BJ (cell line): ENCODE results near the gene APCDD1L. TPM values are rescaled to one million over a fixed set of nuclear protein-coding genes. Genes with fewer than 3 reads are reported as not detected.

ENCODE experiments used
- CTCF ChIA-PET: fragments of 350-600 bp; formaldehyde crosslinking; extraction: SDS; loops from one replicate; lab custom pipeline; 2021; ENCODE audit warnings: antibody characterized with exemption, inconsistent platforms; lab: Yijun Ruan, JAX
- POLR2A ChIA-PET: fragments of 300-600 bp; sonication (Branson Sonifier 250); formaldehyde crosslinking; extraction: SDS; loops from one replicate; lab custom pipeline; 2021; ENCODE audit warnings: antibody characterized with exemption; lab: Charles Lee
- DNase-seq: peaks from one replicate; pipeline ENCODE4 v3.0.0-alpha.2; 2011; ENCODE audit warnings: low read depth
- H3K27me3 ChIP-seq: 2 replicates; pipeline ENCODE4 v1.6.0; 2011; ENCODE audit warnings: low read length; ENCODE audit not compliant: control insufficient read depth, insufficient read depth
- H3K36me3 ChIP-seq: 2 replicates; pipeline ENCODE4 v1.5.1; 2011; ENCODE audit warnings: low read length; ENCODE audit not compliant: control insufficient read depth, insufficient read depth
- H3K4me3 ChIP-seq: 2 replicates; pipeline ENCODE4 v1.5.1; 2011; ENCODE audit warnings: low read depth, mild to moderate bottlenecking, control low read depth, low read length
- CTCF ChIP-seq: IDR thresholded peaks from 2 replicates; pipeline ENCODE4 v1.5.1; 2011; ENCODE audit warnings: low read depth, mild to moderate bottlenecking, control low read depth, inconsistent platforms, low read length, moderate library complexity; ENCODE audit not compliant: insufficient read depth
- polyA plus RNA-seq: library from polyadenylated mRNA; depleted of rRNA; stranded (reverse); fragments of >200 nt; gene quantifications from 2 replicates; pipeline ENCODE4 v1.2.3, GENCODE V29; 2011

The APCDD1L gene
- polyA plus RNA-seq, 1 experiment = 2.5 TPM

GRCh38 chr20:58556961-58557360 lies 41.8 kb upstream of the APCDD1L start:
- H3K36me3 ChIP-seq = no peaks in the 10 kb centered on the region
- no peak for DNase-seq
- H3K4me3 ChIP-seq = no peak overlapping the region
- CTCF ChIA-PET = interaction anchor here (1.0 to 1.2 kb wide), 2 partner anchors 8 to 9 kb away, joined by 3 read pairs; no protein-coding TSS in a partner anchor
- no peak for TF ChIP-seq CTCF
- no peaks in the 10 kb centered on the region for H3K27me3 ChIP-seq
- POLR2A ChIA-PET = interaction anchor here (0.7 kb wide), 1 partner anchor 344 kb away, joined by 3 read pairs; no protein-coding TSS in a partner anchor

- H3K4me3 ChIP-seq = no peak overlapping the region
- peak; percentile 49 for DNase-seq
- H3K36me3 ChIP-seq = no peaks in the 10 kb centered on the region
- CTCF ChIA-PET = no interaction called here
- POLR2A ChIA-PET = no interaction called here
- H3K27me3 ChIP-seq = no peaks in the 10 kb centered on the region
- TF ChIP-seq CTCF = no peak
These were observed 40.0 kb upstream of the APCDD1L start for GRCh38 chr20:58555078-58555765.

DNA sequence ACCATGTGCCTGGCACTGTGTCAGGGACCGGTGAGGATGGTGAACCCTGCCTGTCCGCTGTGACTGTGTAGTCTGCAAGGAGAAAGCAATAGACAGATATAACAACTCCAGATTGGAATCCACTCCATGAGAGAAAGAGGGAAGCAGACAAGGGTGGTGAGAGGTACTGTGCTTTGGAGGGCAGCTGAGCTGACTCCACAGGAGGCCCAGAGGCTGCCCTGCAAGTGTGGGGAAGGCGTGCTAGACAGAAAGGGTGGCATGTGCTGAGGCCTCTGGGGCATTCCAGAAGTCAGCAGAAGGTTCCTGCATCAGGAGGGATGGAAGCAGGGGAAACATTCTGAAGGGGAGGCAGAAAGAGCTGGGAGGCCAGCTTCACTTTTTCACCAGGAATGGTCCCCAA lies 39.3 kb upstream of the APCDD1L start:
- DNase-seq = no peak
- Histone ChIP-seq H3K36me3 (no peaks in the 10 kb centered on the region), H3K4me3 (no peak overlapping the region), H3K27me3 (no peaks in the 10 kb centered on the region)
- ChIA-PET POLR2A (no interaction called here), CTCF (interaction anchor here (0.6 kb wide), 1 partner anchor 26 kb away, joined by 4 read pairs; no protein-coding TSS in a partner anchor)
- no peak for TF ChIP-seq CTCF

DNA sequence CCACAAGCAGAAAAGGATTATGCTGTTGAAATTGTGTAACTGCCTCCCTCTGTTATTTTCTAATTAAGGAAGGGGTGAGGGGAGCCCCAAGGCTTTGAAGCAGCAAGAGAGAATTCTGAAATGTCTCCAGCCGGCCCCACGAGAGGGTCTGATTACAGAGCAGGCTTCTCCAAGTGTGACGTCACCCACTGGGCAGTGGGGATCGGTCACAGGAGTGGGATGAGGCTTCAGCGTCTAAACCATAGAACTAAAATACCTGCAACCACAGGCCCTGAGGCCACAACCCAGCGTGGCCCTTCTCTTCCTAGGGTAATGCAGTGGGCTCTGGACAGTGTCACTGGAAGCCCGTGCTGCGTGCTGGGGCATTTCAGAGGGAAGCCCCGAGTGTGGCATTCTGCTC lies 38.6 kb upstream of the APCDD1L start:
- Histone ChIP-seq H3K4me3 (no peak overlapping the region), H3K27me3 (no peaks in the 10 kb centered on the region), H3K36me3 (no peaks in the 10 kb centered on the region)
- CTCF ChIA-PET = interaction anchor here (0.6 to 1.2 kb wide), 2 partner anchors 26 to 67 kb away, joined by 3 to 4 read pairs; no protein-coding TSS in a partner anchor
- no peak for DNase-seq
- POLR2A ChIA-PET = no interaction called here
- TF ChIP-seq CTCF = no peak

DNA sequence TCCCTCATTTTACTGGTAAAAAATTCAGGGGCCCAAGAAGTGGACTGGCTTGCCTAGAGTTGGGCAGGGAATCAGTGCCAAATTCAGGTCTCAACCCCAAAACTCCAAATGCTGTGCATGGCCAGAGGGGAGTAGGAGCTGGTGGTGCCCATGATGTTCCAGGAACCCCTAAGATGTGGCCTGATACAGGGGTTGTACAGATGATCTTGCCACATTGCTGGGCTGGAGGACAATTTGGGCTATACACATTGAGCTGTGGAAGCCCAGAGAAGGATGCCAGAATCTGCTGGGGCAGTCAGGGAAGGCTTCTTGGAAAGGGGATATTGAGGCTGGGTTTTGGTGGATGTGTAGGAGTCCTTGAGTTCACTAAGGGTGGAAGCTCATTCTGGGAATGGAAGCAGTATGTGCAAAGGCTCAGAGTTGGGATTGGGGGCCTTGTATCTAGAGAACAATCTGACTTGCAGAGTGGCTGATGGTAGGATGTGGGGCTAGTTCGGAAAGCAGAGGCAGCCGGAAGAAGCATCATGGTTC lies 38.0 kb upstream of the APCDD1L start:
- TF ChIP-seq CTCF = no peak
- H3K36me3 ChIP-seq = no peaks in the 10 kb centered on the region
- H3K4me3 ChIP-seq = no peak overlapping the region
- POLR2A ChIA-PET = no interaction called here
- no peaks in the 10 kb centered on the region for H3K27me3 ChIP-seq
- DNase-seq = no peak
- CTCF ChIA-PET = interaction anchor here (0.9 to 1.2 kb wide), 2 partner anchors 31 to 68 kb away, joined by 3 read pairs; no protein-coding TSS in a partner anchor
